HS-27A (cell line): ENCODE data around the gene RAPGEF1.
"Not testable (repeated sequence)": the region's sequence is repeated elsewhere in the genome, so short reads cannot be mapped to it uniquely, and the experiment has no call there.

Experiments
- DNase-seq: peaks from one replicate; pipeline ENCODE4 v3.0.0-alpha.2; 2012; ENCODE audit warnings: low read depth, missing footprints

Gene RAPGEF1, protein sequence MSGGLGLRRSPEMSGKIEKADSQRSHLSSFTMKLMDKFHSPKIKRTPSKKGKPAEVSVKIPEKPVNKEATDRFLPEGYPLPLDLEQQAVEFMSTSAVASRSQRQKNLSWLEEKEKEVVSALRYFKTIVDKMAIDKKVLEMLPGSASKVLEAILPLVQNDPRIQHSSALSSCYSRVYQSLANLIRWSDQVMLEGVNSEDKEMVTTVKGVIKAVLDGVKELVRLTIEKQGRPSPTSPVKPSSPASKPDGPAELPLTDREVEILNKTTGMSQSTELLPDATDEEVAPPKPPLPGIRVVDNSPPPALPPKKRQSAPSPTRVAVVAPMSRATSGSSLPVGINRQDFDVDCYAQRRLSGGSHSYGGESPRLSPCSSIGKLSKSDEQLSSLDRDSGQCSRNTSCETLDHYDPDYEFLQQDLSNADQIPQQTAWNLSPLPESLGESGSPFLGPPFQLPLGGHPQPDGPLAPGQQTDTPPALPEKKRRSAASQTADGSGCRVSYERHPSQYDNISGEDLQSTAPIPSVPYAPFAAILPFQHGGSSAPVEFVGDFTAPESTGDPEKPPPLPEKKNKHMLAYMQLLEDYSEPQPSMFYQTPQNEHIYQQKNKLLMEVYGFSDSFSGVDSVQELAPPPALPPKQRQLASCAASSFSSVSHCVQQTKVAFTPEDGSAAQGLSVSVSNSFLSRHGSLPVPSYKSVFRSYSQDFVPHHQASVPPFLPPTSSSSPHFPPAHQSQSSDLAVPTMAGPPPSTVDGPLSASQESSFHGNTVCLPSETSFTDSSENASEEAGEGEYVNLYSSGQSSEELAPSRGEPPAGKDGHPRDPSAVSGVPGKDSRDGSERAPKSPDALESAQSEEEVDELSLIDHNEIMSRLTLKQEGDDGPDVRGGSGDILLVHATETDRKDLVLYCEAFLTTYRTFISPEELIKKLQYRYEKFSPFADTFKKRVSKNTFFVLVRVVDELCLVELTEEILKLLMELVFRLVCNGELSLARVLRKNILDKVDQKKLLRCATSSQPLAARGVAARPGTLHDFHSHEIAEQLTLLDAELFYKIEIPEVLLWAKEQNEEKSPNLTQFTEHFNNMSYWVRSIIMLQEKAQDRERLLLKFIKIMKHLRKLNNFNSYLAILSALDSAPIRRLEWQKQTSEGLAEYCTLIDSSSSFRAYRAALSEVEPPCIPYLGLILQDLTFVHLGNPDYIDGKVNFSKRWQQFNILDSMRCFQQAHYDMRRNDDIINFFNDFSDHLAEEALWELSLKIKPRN (N-terminal part only)

GRCh38 chr9:131739959-131740648 is at the start of gene RAPGEF1:
Gene RAPGEF1, minus strand, starts transcription at chr9:131740076. Its CDS starts 246 bp downstream, at chr9:131739830.
- no peak for DNase-seq

DNA sequence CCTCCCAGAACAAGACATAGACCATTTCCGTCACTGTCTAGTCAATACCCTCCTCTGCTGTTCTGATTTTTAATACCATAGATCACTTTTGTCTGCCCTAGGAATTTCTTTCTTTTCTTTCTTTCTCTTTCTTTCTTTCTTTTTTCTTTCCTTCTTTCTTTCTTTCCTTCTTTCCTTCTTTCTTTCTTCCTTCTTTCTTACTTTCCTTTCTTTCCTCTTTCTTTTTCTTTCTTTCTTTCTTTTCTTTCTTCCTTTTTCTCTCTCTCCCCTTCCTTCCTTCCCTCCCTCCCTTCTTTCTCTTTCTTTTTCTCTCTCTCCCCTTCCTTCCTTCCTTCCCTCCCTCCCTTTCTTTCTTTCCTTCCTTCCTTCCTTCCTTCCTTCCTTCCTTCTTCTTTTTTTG is 49.0 kb upstream of the RAPGEF1 start:
- no peak for DNase-seq

DNA sequence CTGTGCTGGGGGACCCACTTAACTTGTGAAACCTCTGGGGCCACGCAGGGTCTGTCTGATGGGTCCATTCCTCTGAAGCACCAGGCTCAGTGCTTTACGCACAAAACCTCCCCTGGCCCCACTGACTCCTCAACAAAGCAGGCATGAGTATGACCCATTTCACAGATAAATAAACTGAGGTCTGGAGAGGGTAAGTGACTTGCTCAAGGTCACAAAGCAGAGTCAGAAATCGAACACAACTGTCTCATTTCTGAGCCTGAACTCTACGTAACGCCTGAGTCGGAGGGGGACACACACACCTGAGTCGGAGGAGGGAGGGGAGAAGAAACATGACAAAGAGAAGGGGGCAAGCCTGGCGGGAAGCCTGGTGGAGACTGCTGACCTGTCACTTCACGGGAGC is 48.0 kb upstream of the RAPGEF1 start:
- DNase-seq = no peak

DNA sequence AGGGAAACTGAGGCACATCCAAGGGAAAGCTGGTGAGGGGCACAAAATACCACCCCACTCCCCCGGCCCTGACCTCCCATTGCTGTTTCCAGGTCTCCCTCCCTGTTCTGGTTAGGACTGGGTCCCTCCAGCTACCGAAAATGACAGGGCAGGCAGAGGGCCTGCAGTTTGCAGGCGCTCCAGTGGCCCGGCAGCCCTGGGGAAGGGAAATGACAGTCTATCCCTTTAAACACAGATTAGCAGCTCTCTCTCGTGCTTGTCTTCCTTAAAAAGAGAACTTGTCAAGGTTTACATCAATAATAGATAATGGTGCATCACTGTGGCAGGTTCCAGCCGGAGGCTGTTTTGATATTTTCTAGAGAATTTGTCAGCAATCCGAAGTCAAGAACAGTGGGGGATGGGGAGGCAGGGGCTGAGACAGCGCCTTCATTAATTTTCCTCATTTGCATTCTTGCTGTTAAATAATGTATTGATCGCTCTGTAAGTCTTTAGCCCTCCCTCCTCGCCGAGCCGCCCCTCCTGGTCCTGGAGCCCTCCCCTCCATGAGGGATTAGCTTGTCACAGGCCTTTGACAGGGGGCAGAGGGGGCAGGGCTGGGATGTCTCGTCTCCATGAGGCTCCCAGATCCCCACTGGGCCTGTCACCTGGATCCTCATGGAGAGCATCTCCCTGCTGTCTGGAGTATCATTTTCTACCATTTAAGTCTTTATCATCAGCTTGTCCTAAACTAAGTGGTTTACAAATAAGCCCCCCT is 45.0 kb upstream of the RAPGEF1 start:
- no peak for DNase-seq

- DNase-seq = no peak
Measured at GRCh38 chr9:131781069-131781468, 41.2 kb upstream of the RAPGEF1 start.

DNA sequence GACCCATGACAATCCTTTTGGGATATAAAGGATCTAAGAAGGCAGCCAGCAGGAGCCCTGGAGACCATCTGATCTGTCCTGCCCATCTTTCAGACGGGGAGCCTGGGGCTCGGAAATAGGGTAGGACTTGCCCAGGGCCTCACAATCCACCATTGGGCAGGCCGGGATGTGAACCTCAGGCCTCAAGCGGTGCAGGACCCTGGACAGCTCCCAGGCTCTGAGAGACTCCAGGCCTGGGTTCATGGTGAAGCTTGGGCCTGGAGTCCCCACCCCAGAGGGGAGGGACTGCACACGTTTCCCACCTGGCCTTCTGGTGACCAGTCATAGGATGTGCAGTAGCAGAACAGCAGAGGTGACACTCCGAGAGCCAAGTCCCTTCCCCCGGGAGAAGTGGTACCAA is 36.6 kb upstream of the RAPGEF1 start:
- no peak for DNase-seq

- DNase-seq = no peak
Measured at GRCh38 chr9:131776036-131776435, 36.2 kb upstream of the RAPGEF1 start.

GRCh38 chr9:131774636-131775035 is 34.8 kb upstream of the RAPGEF1 start:
- no peak for DNase-seq

DNA sequence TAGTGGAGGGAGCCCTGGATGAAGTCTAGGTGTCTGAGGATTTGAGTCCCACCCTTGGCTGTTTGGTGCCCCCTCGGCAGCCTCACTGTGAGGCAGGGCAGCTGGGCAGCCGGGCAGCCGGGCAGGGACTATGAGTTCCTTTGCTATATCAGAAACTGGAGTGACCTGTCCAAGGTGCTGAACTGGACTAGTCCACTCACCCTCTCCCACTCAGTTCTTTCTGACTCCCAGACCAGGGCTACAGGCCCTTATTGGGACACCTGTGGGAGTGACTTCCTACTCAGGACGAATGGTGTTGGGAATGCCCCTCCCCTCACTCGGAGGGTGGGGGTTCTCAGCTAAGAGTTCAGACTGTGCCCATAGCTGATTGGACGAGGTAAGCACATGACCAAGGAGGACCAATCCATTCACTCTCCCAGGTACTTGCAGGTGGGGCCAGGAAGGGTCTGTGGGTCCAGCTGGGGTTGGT is 34.1 kb upstream of the RAPGEF1 start:
- peak; percentile 12 for DNase-seq

DNA sequence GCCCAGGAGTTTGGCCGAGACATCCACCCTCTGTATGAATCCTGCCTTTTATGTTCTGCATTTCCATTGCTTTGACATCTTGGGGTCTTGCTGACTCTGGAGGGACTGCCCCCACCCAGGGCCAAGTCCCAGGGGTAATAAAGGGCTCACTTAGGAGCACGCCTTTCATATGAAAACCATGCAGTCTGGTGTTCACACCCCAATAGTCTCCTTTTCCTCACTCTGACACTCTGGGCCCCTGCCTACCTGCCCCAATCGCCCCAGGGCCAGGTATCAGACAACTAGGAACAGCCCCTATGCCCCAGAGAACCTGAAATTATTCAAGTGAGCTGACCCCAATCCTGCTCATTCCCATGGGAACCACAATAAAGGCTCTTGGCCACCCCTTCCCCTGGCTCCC is 33.1 kb upstream of the RAPGEF1 start:
- DNase-seq = no peak

DNA sequence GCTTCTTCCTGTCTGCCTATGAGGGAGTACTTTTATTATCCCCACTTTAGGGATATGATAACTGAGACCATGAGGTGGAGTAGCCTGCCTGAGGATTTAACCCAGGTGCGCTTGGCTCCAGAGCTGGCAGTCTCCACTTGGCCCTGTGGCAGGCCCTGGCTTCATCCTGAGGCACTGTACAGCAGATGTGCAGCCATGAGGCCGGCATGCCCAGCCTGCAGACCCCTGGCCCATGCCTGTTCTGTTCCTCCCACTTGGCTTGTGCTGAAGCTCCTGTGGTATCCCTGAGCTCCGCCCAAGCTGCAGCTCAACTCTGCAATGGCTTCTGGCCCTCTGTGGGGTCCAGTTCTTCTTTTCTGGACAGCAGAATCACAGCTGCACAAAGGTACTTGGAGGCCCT is 31.8 kb upstream of the RAPGEF1 start:
- no peak for DNase-seq

GRCh38 chr9:131769361-131769760 is 29.5 kb upstream of the RAPGEF1 start:
- no peak for DNase-seq

DNA sequence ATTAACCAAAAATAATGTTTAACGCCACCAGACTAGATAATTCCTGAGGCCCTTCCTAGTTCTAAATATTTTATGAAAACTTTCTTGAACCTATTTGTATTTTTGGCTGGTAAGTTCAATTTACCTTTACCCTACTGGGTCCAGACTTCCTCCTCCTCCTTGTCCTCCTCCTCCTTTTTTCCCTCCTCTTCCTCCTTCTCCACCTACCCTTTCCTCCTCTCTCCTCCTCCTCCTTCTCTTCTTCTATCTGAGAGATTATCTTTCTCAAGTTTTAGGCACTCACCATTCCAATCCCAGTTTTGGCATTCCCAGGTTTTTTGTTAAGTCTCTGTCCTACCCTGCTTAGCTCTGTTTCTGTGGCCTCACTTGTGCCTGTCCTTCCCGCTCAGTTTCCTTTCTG is 24.7 kb upstream of the RAPGEF1 start:
- no peak for DNase-seq

GRCh38 chr9:131762356-131762932 is 22.6 kb upstream of the RAPGEF1 start:
- no peak for DNase-seq

DNA sequence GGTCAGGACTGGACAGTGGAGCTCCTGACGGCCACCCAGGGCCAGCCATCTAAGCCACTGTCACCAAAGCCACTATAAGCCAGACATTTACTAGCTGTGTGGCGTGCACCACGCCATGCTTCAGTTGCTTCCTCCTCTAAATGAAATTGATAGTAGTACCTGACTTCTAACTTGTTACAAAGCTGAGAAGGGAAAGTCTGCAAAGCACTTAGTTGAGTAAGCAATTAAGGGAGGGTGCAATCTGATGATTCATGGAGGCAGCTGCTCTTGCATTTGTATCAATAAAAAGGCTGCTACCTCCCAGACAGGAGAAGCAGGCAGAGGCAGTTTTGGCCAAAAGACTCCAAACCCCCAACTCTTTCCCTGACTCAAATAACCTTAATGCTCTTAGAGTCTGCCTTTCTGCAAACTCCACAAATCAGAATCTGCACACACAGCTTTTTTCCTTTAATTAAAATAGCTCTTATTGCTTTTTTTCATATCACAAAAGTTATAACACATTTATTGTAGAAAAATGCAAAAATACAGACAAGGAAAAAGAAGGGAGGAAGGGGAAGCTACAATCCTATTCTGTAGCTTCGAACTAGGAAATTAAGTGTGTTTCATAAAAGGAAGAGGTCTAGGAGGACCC is 19.3 kb upstream of the RAPGEF1 start:
- DNase-seq = no peak

GRCh38 chr9:131757549-131757948 is 17.7 kb upstream of the RAPGEF1 start:
- DNase-seq = no peak

GRCh38 chr9:131755541-131756198 is 15.8 kb upstream of the RAPGEF1 start:
- DNase-seq = peak; percentile 31

GRCh38 chr9:131754846-131755245 is 15.0 kb upstream of the RAPGEF1 start:
- DNase-seq = no peak

- DNase-seq = not testable (repeated sequence)
Measured at GRCh38 chr9:131753751-131754150, 13.9 kb upstream of the RAPGEF1 start.
